H1 (cell line): ENCODE measurements around the gene ZNF177.

ENCODE experiments used
- CEBPB ChIP-seq: IDR thresholded peaks from 2 replicates; pipeline ENCODE4 v1.6.1; 2012; ENCODE audit warnings: low read depth, low read length
- CTCF ChIP-seq, 3 experiments: IDR thresholded peaks; 1 replicate in 2 of 3; 2 replicates in 1 of 3; pipeline versions ENCODE4 v1.5.1 to v1.6.1; 2011; ENCODE audit warnings: low read length in 3 of 3, mild to moderate bottlenecking in 3 of 3, inconsistent platforms in 2 of 3, low read depth in 1 of 3, moderate library complexity in 1 of 3; ENCODE audit not compliant: insufficient read depth in 1 of 3; ENCODE audit errors: control extremely low read depth in 1 of 3
- RXRA ChIP-seq: IDR thresholded peaks from 2 replicates; pipeline ENCODE4 v1.6.1; 2011; ENCODE audit warnings: low read depth, mild to moderate bottlenecking, low read length, moderate library complexity; ENCODE audit not compliant: insufficient read depth
- SAP30 ChIP-seq: fragments of 300-600 bp; sonication (generic); IDR thresholded peaks from 2 replicates; pipeline ENCODE4 v1.7.1; 2012; ENCODE audit warnings: low read length, moderate library complexity, mild to moderate bottlenecking, inconsistent platforms; ENCODE audit not compliant: insufficient read depth, insufficient replicate concordance
- TAF1 ChIP-seq: IDR thresholded peaks from 2 replicates; pipeline ENCODE4 v1.6.1; 2011; ENCODE audit warnings: mild to moderate bottlenecking, low read depth, low read length
- TBP ChIP-seq: IDR thresholded peaks from 2 replicates; pipeline ENCODE4 v1.6.1; 2011; ENCODE audit warnings: low read depth, low read length, improper control_type of control experiment

- TF ChIP-seq CTCF (IDR thresholded peaks at IDR 0.05; ENCODE audit: control extremely low read depth in 1 of 3, insufficient read depth in 1 of 3, low read depth in 1 of 3, low read length in 3 of 3), result no peak
- TF ChIP-seq TBP, result no peak
- no peak for TF ChIP-seq TAF1
- no peak for TF ChIP-seq SAP30
- TF ChIP-seq CEBPB, result no peak
- no peak for TF ChIP-seq RXRA
Measured at GRCh38 chr19:9348671-9349070, 14.1 kb upstream of the ZNF177 start.
